ENCODE measurements around the gene STK11. TPM values are rescaled to one million over a fixed set of nuclear protein-coding genes. Genes with fewer than 3 reads are reported as not detected.
"Not testable (repeated sequence)": the region's sequence is repeated elsewhere in the genome, so short reads cannot be mapped to it uniquely, and the experiment has no call there.

STK11 gene
- polyA plus RNA-seq, 1 donor from 2014 or later = 51.6 TPM

DNA sequence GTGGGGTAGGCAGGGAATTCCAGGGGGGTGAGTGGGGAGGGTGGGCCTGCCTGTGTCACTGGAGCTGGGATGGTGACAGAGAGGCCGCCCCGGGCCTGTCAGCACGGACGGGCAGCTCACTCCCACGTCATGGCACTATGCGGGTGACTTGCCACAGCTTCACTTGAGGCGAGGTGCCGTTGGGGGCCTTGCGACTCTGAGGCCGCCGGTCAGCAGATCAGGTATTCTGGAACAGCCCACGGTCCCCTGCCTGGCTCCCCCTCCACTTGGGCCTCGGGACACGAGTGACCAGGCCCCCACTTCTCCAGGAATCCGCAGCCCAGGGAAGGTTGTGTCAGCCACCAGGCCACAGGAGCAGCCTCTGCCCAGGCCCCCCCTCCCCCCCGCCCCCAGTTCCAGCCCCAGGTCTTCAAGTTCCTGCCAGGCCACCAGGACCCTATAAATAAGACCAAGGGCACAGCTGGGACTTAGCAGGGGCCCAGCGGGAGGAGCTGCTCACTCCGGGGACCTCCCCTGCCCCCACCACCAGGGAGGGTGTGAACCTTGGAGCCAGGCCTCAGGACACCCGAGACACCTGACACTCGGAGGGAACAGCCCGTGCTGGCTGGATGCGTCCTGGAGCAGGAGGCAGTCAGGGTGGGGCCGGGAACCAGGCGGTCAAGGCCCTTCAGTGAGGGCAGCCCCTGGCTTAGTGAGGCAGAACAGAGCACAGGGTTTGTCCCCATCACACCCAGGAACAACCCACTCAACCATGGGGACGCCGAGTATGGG lies 40.1 kb downstream of the STK11 start:
- no peak overlapping the region for H3K4me2 ChIP-seq (ENCODE audit: low read length)
- no peaks in the 10 kb centered on the region for H3K36me3 ChIP-seq (ENCODE audit: insufficient read depth, low read length)
- H3K9me2 ChIP-seq (ENCODE audit: insufficient read depth, low read length) = no peaks in the 10 kb centered on the region
- H3K27ac ChIP-seq (ENCODE audit: low read length) = no peak overlapping the region
- H3K4me3 ChIP-seq (ENCODE audit: low read length) = no peak overlapping the region
- peaks cover 13% of the 10 kb centered on the region for H3K79me2 ChIP-seq (replicated peaks; ENCODE audit: insufficient read depth, low read length)
- H3K9me3 ChIP-seq (ENCODE audit: low read length) = no peaks in the 10 kb centered on the region
- H3F3A ChIP-seq (ENCODE audit: insufficient read depth, low read length, poor library complexity, severe bottlenecking) = no peaks in the 10 kb centered on the region
- no peaks in the 10 kb centered on the region for H3K27me3 ChIP-seq (ENCODE audit: insufficient read depth, low read depth, low read length)
- H3K9ac ChIP-seq (ENCODE audit: low read length) = peak overlapping the region; percentile 16
- TF ChIP-seq EZH2 (IDR thresholded peaks at IDR 0.05; ENCODE audit: borderline replicate concordance, insufficient read depth, low read length, poor library complexity, severe bottlenecking) = no peak
- no peak for TF ChIP-seq MXI1 (conservative IDR thresholded peaks at IDR 0.05; ENCODE audit: poor library complexity, severe bottlenecking)
- TF ChIP-seq EP300 (conservative IDR thresholded peaks at IDR 0.05; ENCODE audit: poor library complexity, severe bottlenecking) = no peak
- no peak for TF ChIP-seq TAF1 (IDR thresholded peaks at IDR 0.05; ENCODE audit: low read depth)
- TF ChIP-seq, protein P1, sequence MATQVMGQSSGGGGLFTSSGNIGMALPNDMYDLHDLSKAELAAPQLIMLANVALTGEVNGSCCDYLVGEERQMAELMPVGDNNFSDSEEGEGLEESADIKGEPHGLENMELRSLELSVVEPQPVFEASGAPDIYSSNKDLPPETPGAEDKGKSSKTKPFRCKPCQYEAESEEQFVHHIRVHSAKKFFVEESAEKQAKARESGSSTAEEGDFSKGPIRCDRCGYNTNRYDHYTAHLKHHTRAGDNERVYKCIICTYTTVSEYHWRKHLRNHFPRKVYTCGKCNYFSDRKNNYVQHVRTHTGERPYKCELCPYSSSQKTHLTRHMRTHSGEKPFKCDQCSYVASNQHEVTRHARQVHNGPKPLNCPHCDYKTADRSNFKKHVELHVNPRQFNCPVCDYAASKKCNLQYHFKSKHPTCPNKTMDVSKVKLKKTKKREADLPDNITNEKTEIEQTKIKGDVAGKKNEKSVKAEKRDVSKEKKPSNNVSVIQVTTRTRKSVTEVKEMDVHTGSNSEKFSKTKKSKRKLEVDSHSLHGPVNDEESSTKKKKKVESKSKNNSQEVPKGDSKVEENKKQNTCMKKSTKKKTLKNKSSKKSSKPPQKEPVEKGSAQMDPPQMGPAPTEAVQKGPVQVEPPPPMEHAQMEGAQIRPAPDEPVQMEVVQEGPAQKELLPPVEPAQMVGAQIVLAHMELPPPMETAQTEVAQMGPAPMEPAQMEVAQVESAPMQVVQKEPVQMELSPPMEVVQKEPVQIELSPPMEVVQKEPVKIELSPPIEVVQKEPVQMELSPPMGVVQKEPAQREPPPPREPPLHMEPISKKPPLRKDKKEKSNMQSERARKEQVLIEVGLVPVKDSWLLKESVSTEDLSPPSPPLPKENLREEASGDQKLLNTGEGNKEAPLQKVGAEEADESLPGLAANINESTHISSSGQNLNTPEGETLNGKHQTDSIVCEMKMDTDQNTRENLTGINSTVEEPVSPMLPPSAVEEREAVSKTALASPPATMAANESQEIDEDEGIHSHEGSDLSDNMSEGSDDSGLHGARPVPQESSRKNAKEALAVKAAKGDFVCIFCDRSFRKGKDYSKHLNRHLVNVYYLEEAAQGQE (IDR thresholded peaks at IDR 0.05; ENCODE audit: borderline replicate concordance) = no peak
- no peak for TF ChIP-seq CTCF (IDR thresholded peaks at IDR 0.05; ENCODE audit: poor library complexity, severe bottlenecking)
- no peak for TF ChIP-seq POLR2AphosphoS5 (IDR thresholded peaks at IDR 0.05)
- no peak for TF ChIP-seq SMC3 (conservative IDR thresholded peaks at IDR 0.05; ENCODE audit: poor library complexity)
- TF ChIP-seq RAD21 (conservative IDR thresholded peaks at IDR 0.05) = no peak
- H4K20me1 ChIP-seq (ENCODE audit: insufficient read depth) = no peaks in the 10 kb centered on the region
- no peak overlapping the region for H2AFZ ChIP-seq (ENCODE audit: low read depth, low read length)

DNA sequence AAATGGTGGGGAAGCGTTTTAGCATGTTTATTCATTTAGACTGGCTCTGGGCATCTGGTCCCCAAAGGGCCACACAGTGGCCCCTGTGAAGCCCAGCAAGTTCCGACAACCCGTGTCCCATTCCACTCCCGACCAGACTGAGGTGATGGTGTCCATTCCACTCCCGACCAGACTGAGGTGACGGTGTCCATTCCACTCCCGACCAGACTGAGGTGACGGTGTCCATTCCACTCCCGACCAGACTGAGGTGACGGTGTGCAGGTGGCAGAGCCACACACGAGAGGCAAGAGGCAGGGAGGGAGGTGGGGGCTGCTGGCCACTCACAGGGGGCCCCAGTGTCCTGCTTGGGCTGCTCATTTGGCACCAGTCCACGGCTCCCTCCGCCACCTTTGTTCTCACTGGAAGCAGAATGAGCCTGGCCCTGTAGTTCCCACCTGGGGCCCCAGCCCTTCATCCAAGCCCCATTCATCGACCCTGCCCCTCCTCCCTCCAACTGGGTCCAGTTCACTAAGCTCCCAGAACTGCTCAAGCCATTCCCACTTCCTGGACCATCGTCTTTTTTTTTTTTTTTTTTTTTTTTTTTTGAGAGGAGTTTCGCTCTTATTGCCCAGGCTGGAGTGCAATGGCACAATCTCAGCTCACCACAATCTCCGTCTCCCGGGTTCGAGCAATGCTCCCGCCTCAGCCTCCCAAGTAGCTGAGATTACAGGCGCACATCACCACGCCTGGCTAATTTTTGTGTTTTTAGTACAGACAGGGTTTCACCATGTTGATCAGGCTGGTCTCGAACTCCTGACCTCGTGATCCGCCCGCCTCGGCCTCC lies 40.9 kb downstream of the STK11 start:
- not testable (repeated sequence) for H3K9ac ChIP-seq (ENCODE audit: low read length); H3K4me3 ChIP-seq (ENCODE audit: low read length); H2AFZ ChIP-seq (ENCODE audit: low read depth, low read length); H3K9me3 ChIP-seq (ENCODE audit: low read length); H3F3A ChIP-seq (ENCODE audit: insufficient read depth, low read length, poor library complexity, severe bottlenecking); H3K27me3 ChIP-seq (ENCODE audit: insufficient read depth, low read depth, low read length); H3K9me2 ChIP-seq (ENCODE audit: insufficient read depth, low read length); H3K4me2 ChIP-seq (ENCODE audit: low read length); H3K36me3 ChIP-seq (ENCODE audit: insufficient read depth, low read length); H3K27ac ChIP-seq (ENCODE audit: low read length); H4K20me1 ChIP-seq (ENCODE audit: insufficient read depth)
- H3K79me2 ChIP-seq (replicated peaks; ENCODE audit: insufficient read depth, low read length) = peaks cover 21% of the 10 kb centered on the region

Data from neural cell (in vitro differentiated cells).